GM21529 (cell line): ENCODE measurements around the gene PAK2.
"Not testable (repeated sequence)": the region's sequence is repeated elsewhere in the genome, so short reads cannot be mapped to it uniquely, and the experiment has no call there.

Experiments used
- ATAC-seq: cut with Tn5 transposase; IDR thresholded peaks from one replicate; pipeline ENCODE4 v1.9.1; 2021; ENCODE audit not compliant: unreplicated experiment

Gene PAK2

GRCh38 chr3:196736670-196737374 lies 2.8 kb upstream of the PAK2 start:
- ATAC-seq: no peak

- ATAC-seq: no peak
Measured at GRCh38 chr3:196737655-196738054, 2.0 kb upstream of the PAK2 start.

- peak; percentile 8 for ATAC-seq
Measured at GRCh38 chr3:196740481-196741248, 1.0 kb downstream of the PAK2 start.

GRCh38 chr3:196741249-196741889 lies 1.7 kb downstream of the PAK2 start:
- ATAC-seq: no peak

- ATAC-seq: not testable (repeated sequence)
Measured at GRCh38 chr3:196743569-196743968, 3.9 kb downstream of the PAK2 start.

- ATAC-seq: no peak
Measured at GRCh38 chr3:196749125-196749524, 9.5 kb downstream of the PAK2 start.

GRCh38 chr3:196753201-196753600 lies 13.5 kb downstream of the PAK2 start:
- no peak for ATAC-seq

- no peak for ATAC-seq
Measured at GRCh38 chr3:196754091-196754981, 14.7 kb downstream of the PAK2 start.

- no peak for ATAC-seq
Measured at GRCh38 chr3:196756732-196757131, 17.1 kb downstream of the PAK2 start.

- ATAC-seq: no peak
Measured at GRCh38 chr3:196757876-196758739, 18.5 kb downstream of the PAK2 start.

- no peak for ATAC-seq
Measured at GRCh38 chr3:196763179-196763578, 23.5 kb downstream of the PAK2 start.

GRCh38 chr3:196765454-196765853 lies 25.8 kb downstream of the PAK2 start:
- no peak for ATAC-seq

- no peak for ATAC-seq
Measured at GRCh38 chr3:196771067-196771466, 31.4 kb downstream of the PAK2 start.

- ATAC-seq: no peak
Measured at GRCh38 chr3:196772102-196772501, 32.4 kb downstream of the PAK2 start.

GRCh38 chr3:196772897-196773296 lies 33.2 kb downstream of the PAK2 start:
- ATAC-seq: no peak

GRCh38 chr3:196774191-196774820 lies 34.6 kb downstream of the PAK2 start:
- no peak for ATAC-seq

- ATAC-seq: no peak
Measured at GRCh38 chr3:196774848-196775422, 35.3 kb downstream of the PAK2 start.

GRCh38 chr3:196775938-196776337 lies 36.3 kb downstream of the PAK2 start:
- no peak for ATAC-seq

- ATAC-seq: no peak
Measured at GRCh38 chr3:196777836-196778235, 38.2 kb downstream of the PAK2 start.
